Measurements from ENCODE around the gene TBX1.
"Not testable (repeated sequence)": the region's sequence is repeated elsewhere in the genome, so short reads cannot be mapped to it uniquely, and the experiment has no call there.

The TBX1 gene

DNA sequence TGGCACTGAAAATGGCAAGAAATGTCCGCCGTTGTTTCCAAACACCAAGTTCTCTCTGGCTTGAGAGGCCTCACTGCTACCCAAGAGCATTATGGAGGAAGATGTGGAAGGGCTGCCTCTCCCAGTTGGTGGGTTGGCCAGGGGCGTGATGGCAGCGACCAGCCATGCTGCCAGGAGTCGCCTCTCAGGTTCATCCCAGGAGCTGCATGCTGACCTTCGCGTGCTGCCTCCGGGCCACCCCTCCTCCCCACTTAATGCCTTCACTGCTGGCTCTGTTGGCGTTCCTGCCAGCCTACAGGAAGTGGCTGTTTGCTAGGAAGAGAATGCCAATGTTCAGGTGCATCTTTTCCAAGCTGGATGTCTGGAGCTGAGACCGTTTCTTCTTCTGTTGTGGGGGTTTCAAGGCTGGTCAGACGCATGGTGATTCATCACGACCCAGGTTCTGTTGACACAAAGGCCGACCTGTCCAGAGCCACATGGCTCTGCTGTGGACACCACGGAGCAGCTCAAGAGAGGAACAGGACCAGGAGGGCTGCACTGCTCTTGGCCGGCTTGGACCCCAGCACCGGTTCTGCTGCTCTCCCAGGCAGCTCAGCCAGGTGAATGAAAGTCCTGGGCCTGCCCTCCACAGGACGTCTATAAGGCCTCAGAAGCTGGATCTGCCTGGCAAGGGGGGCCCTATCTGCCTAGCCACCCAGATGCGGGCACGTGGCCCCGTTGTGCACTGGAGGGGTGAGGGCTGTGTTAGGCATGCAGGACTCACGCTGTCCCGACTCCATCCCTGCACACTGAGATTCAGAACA lies 25.1 kb downstream of the TBX1 start:
- no peak for DNase-seq

DNA sequence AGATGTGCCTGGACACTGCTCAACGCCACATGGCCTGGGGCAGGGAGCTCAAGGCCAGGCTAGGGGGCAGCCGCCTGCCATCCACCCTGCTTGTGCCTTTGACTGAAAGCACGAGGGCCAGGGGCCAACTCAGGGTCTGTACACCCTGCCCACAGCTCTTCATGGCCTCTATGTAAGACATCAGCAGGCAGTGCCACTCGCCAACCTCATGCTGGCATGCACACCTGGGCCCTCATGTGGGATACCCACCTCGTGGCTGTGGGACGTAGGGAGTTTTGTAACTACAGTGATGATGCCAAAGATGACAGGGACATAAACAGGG lies 25.6 kb downstream of the TBX1 start:
- no peak for DNase-seq

DNA sequence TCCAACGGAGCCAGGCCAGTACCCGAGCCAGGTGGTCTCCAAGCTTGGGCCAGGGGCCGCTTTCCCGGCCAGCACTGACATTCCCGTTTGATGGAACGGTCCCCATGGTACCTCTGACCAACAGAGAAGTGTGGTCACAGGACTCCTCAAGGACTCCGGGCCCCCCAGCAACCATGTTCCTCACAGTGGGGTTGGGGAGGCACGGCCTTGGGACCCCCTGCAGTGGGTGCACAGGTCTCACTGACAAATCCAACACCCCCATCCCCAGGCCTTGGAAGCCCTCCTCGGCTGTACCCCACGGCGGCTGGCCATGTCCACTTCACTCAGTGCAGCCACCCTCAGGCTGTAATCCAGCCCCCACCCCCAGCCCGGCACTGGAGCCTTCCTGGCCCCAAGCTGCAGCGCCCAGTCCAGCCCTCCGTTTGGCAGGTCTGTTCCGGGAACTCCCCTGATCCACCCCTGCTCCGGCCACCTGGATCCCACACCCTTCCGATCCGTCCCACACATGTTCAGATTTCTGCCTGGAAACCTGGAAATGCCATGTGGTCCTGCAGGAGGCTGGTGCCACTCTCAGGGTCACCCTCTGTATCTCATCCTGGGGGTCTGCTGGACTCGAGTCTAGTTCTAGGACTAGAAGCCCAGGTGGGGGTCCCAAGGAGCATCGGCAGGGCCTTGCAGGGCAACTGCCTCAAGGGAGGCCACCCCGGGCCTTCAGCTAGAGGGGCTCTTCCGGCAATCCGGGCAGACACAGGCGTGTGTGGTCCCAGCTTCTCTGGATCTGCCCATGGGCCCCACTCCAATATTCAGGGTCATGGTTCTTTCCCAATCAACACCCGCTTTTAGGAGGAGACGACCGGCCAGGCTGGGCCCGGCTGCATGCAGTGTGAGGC lies 26.6 kb downstream of the TBX1 start:
- no peak for DNase-seq

DNA sequence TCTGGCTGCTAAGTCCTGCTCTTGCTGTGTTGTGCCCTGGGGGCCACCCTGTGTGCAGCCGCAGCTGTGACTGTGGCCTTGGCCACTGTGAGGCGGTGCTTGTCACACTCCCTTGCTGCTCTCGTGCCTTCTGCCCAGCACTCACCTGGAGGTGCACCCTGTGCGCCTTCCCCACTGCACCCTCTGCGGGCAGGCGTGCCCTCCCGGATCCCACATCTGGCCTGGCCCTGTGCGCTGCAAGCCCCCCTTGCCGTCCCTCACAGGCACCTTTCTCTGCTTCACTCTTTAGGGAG lies 27.2 kb downstream of the TBX1 start:
- no peak for DNase-seq

DNA sequence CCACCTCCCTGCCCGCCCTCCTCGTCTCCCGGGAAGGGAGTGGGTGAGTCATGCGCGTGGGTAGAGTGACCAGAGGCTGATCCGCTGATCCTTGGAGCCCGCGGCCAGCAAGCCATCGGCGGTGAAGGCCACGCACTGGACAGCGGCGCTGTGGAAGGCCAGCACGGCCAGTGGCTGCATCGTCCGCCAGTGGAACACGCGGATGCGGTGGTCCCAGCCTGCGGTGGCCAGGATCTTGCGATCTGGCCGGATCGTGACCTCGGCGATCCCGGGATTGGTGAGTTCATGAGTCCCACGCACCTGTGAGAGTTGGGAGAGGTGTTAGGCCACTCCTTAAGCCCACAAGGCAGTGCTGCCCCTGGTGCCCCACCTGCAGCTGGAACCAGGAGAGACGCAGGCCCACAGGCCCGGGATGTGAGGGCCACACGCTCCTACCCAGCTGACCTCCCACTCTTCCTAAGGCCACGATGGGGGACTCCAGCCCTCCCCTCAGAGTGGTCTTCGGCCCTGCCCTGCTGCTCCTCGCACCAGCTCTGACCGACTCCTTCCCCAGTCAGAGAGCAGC lies 28.2 kb downstream of the TBX1 start:
- DNase-seq = no peak

DNA sequence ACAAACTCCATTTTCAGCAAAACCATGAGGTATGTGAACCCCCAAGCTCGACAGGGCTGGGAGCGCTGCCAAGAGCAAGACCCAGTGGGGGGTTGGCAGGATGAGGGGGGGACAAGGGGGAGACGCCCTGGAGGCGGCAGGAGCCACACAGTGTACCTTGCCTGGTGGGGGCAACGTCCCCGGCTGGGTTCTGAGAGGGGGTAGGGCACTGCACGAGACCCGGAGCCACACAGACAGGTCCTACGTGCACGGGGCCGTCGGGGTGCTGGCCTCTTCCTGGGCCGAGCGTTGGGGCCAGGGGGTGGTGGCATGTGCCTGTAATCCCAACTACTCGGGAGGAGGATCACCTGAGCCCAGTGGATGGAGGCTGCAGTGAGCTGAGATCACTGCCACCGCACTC lies 28.8 kb downstream of the TBX1 start:
- no peak for DNase-seq

DNA sequence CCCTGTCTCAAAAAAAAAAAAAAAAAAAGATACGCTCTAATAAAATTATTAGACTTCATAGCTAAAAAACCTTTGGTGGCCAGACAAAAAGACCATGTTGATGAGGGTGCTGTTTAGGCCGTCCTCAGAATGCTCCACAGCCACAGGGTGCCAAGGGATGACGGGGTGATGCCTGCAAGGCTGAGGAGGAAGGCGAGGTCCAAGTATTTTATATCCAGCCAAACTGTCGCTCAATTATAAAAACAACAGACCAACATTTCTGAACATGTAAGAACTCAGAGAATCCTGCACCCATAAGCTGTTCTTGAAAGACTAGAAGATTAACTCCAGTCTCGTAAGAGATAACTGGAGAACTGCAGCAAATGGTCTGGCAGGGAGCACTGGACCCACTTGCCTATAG lies 29.2 kb downstream of the TBX1 start:
- no peak for DNase-seq

DNA sequence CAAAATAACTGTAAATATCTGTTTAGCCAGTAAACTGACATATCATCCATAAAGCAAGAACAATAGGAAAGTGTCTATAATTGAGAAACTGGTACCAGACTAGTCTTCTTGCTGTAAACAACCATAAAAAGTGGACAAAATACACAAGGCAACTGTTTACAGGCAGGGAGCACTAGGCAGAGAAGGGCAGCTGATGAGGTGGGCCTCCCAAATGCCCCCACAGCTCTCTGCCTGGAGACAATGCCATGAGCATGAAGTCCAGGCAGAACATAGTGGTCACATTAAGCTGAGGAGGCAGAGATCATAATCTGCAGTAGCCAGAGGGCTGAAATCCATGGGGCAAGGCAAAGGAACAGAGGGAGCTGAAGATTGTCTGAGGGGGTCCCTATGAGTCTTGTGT lies 30.7 kb downstream of the TBX1 start:
- DNase-seq = no peak

DNA sequence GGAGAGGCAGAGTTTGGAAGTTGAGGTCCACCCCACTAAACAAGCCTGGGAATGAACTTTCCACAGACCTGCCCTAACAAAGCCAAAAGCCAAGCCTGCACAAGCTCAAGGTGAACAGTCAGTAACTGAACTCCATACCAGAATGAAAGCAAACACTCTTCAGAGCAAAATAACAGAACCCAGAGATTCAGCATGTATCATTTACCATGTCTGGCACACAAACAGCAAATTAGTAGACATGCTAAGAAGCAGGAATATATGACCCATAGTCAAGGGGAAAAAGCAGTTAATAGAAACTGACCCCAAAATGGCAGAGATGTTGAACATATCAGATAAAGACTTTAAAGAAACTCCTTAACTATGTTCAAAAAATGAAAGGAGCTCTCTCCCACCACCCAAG lies 31.3 kb downstream of the TBX1 start:
- DNase-seq = no peak

DNA sequence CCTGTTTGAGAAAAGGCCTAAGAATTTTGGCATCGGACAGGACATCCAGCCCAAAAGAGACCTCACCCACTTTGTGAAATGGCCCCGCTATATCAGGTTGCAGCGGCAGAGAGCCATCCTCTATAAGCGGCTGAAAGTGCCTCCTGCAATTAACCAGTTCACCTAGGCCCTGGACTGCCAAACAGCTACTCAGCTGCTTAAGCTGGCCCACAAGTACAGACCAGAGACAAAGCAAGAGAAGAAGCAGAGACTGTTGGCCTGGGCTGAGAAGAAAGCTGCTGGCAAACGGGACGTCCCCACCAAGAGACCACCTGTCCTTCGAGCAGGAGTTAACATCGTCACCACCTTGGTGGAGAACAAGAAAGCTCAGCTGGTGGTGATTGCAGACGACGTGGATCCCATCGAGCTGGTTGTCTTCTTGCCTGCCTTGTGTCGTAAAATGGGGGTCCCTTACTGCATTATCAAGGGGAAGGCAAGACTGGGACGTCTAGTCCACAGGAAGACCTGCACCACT lies 31.9 kb downstream of the TBX1 start:
- DNase-seq = not testable (repeated sequence)

DNA sequence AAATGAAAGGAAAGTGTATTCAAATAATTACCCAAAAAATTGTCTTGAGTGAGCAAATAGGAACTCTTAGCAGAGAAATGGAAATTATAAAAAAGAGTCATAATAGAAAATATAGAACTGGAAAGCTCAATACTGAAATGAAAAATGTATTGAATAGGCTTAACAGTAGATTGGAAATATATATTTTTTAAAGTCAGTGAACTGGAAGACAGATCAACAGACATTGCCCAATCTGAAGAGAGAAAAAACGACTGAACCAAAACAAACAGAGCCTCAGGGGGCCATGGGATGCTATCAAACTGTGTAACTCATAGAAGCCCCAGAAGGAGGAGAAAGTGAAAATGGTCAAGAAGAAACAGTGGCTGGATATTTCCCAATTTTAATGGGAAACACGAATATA lies 32.6 kb downstream of the TBX1 start:
- no peak for DNase-seq

DNA sequence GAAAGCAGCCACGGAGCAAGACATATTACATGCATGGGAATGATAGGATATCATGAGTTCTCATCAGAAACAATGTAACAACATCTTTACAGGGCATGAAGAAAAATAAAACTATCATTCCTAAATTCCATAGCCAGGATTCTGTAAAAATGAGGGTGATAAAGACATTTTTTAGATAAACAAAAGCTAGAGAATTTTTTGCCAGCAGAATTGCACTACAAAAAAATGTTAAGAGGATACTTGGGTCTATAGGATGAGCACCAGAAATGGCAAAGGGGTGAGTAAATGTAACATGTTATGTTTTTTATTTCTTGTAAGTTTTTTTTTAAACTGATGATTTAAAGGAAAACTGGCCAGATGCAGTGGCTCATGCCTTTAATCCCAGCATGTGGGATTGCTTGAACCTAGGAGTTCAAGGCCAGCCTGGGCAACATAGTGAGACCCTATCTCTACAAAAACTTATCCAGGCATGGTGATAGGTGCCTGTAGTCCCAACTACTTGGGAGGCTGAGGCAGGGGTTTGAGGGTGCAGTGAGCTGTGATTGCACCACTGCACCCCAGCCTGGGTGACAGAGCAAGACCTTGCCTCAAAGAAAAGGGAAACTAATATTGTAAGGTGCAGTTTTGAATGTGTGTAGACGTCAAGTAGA lies 33.2 kb downstream of the TBX1 start:
- DNase-seq = no peak

DNA sequence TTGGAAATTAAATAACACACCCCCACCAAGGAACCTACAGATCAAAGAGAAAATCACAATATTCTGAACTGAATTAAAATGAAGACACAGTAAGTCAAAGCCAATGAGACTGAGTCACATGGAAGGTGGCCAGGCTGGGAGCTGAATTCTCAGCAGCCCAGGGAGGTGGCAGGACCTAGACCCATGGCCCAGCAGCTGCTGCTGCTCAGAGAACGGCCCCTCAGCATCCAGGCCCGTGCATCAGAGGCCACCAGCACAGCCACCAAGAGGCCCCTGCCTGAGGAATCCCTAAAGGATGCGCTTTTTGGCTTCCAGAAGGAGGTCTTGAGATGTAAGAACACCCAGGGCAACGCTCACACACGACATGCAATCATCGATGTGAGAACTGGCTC lies 35.0 kb downstream of the TBX1 start:
- DNase-seq = no peak

DNA sequence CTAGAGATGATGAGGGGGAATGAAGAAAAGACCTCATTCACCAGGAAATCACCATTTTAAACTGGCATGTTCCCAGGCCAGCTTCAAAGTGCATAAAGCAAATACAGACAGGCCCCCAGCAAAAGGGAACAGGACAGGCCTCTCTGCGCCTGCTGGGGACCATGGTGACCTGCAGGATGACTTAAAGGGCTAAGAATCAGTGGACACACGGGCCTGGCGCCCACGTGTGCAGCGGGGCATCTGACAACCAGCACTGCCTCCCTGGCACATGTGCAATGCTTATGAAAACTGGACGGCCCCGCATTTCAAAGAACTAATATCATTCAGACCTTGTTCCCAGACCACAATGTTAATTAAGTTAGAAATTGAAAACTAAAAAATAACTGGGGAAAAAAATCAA lies 35.6 kb downstream of the TBX1 start:
- DNase-seq = no peak

DNA sequence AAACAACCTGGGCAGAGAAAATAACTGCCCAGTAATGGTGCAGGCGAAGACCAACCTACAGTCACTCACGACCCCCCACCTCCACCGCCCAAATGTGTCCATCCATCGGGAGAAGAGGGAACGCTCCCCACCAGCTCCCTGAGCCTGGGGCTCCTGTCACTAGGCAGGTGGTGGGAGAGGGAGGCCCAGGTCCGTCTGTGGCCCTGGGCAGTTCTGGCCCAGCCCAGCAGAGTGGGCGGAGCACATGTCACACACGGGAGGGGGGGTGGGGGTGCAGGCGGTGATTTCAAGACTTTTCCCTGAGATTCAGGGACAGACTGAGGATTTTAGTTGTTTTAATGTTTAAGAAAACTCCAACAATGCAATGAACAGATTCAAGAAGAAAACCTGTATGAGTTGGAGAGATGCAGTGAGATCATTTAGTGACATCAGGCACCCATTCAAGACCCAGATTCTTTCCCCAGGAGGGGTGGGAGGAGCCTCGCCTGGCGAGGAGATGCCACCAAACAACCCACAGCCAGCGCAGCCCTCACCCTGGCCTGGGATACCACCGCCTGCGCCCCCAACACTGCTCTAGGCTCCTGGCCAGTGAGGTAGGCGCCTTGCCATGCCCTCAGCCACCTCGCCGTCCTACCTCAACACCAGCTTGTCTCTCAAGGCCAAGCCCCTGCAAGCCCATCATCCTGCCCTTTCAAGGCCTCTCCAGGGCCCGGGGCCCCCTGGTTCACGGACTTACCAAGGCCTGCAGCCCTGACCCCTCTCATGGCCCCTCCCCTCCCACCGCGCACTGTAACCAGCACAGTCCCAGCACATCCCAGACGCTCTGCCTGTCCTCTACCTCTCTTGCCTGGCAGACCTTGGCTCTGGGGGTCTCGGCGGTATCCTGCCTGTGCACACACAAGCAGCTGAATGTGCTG lies 36.8 kb downstream of the TBX1 start:
- no peak for DNase-seq

DNA sequence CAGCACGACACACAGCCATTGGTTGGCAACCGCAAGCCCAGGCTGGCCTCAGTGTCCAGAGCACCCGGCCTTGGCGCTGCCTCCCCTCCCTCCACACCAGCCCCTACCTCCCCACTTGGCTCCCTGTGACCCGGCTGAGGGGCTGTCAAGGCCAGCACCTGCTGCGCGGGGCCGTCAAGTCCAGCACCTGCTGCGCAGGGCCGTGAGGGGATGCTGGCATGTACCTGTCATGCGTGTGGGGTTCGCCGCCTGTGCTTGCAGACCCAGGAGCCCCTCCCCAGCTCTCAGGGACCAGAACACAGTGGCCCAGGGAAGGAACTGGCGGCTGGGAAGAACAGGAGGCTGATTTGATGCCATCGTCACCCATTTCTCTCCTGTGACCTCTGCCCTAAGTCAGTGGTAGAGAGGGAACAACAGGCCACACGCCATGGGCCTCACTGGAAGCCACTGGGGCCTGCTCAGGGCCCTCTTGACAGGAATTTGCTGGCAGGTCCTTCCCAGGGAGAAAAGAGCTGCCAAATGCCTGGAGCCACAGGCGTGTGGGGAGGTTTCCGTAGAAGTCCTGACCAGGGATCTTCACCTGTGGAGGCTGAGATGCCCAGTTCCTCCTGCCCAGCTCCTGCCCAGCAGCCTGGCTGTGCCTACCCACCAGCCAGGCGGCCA lies 37.6 kb downstream of the TBX1 start:
- no peak for DNase-seq

DNA sequence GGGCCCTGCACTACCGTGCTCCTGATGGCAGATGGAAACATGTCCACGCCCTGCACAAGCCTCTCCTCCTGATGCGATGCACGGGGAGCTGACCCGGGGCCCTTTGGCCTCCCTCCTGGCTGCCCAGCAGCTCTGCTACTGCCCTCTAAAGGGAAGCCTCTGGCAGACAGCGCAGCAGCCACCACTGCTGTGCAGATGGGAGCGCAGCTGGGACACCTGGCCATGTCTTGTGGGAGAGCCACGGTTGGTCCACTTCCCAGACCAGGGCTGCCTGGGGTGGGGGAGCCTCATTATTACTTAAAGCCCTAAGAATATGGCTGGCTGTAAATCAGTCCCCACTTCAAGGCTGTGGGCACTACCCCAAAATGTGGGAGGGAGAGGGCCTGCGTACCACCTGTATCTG lies 38.3 kb downstream of the TBX1 start:
- DNase-seq = no peak

DNA sequence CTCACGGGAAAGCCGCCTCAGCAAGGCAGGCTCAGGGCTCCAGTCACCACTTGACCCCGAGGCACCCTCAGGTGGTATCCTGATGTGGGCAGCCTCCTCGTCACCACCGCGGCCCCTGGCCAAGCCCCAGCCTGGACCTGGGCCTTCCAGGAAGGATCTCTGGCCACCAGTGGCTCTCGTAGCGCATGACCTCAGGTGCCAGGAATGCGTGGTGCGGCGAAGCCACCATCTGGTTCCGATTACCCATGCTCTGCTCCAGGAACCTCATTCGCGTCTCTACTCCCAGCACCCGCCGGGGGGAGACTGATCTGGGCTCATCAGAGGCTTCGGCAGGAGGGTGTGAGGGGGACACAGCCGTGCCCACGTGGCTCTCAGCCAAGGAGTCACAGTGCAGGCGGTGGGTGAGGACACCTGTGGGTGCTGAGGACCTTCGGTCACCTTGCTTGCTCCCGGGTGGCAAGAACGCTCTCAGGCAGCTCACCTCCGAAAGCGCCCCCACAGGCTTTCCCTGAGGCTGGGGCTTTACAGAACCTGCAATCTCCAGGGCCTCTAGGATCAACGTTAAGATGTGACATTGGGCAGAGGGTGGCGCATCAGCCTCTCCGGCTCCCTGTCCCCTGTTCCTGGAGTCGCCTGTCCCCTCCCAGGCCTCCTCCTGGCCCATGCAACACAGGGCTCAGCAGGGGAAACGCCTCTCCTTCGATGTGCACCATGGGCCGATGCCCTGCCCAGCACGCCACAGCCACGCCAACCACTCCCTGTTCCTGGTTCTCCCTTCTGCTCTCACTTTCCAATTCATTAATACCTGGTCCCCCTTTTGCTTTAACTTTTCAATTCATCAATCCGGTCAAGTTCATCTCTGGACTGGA lies 39.0 kb downstream of the TBX1 start:
- DNase-seq = no peak

DNA sequence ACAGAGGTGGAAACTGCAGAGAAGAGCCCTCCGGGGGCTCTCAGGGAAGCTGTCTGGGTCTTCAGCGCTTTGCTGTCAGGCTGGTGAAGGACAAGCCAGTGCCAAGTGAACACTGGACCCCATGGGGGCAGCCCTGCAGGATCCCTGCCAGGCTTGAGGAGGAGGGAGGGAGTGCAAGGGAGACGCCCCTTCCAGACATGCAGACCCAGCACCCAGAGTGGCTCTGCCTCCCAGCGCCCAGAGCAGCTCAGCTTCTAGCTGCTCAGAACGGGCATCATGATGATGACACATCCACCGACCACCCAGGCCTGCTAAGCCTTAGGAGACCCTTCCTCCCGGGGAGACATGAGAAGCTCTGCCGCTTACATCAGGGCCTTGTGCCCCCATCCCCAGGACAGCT lies 39.7 kb downstream of the TBX1 start:
- no peak for DNase-seq

DNA sequence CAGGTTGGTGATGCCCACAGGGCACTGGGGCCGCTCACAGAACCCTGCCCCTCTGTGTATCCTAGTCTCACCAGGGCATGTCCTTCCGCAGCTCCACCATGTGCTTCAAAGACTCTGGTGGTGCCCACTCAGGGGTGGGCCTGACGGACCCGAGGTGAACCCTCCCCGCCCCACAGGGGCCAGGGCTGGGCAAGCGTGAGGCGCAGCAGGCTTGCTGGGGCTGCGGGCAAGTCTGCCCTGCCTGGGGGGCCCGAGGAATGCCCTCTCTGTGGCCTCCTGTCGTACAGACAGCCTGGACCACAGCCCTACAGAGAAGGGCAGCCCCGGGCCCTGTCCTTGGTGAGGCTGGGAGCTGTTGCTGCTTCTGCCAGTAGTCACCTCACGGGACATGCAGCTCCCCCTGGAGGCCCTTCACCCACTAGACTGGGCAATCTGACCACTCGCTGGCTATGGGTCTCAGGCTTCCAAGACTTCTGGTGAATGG lies 40.2 kb downstream of the TBX1 start:
- no peak for DNase-seq
